CD4-positive, alpha-beta T cell treated with Interleukin-15 for 1 hour (primary cell): ENCODE measurements around the gene TTC39B.
"Not testable (repeated sequence)": the region's sequence is repeated elsewhere in the genome, so short reads cannot be mapped to it uniquely, and the experiment has no call there.

ENCODE experiments used
- DNase-seq: peaks from one replicate; pipeline ENCODE4 v3.0.0-alpha.2; 2020

Gene TTC39B

DNA sequence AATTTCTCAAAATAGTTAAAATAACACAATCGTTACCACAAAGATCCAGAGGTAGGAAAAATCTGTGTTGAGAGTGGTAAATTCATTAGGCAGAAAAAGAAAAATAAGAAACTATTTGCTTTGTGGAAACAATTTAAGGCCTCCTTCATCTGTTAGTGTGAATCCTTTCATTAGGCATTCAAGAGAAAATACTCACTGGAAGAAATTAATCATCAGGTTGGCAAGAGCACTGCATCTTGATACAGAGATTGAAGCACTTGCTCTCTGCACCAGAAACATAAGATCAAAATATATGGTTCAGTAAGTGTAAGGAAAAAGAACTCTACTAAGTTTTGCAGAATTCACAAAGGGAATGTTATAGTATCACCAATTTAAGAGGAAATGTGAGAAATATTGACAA lies 44.4 kb downstream of the TTC39B start:
- DNase-seq = no peak

DNA sequence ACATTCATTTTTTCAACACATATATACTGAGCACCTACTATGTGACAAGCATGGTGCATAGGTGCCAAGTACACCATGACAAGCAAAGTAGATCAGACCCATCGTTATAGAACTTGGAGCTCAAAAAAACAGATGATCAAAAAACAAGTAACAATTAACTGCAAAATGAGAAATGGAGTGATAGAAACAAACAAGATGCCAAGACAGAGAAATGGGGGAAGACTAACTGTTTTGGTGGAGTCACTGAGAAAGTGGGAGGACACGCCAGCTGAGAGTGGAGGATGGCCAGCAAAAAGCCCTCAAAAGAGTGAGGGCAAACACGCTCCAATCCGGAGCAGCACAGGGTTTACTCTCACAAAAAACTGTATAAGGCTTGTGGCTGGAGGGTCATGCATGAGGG lies 50.6 kb downstream of the TTC39B start:
- DNase-seq = no peak

DNA sequence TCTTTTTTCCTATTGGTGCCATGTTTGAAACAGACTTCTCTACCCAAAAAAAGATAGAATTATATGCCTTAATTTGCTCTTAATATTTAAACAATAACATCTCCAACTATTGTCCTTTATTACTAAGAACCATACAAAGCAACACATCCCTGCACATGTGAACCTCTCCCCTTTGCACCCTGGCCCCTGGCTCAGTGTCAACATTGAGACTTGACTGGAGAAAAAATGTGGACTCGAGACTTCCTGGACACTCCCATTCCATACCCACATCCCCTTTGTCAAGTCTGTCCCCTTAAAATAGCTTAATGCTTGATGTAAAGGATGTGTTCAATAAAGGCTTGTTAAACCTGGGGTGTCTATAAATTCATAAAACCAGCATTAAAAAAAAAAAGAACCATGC lies 53.2 kb downstream of the TTC39B start:
- DNase-seq = no peak

DNA sequence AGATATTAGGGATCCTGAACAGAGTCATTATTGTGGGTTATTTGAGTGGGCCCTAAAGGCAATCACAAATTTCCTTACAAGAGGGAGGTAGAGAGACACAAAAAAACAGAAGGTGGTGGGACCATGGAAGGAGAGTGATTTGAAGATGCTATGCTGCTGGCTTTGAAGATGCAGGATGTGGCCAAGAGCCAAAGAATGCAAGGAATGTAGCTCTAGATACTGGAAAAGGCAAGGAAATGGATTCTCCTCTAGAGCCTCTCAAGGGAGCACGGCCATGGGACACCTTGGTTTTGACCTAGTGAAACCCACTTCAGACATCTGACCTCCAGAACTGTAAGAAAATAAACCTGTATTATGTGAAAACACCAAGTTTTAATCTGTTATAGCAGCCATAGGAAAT lies 53.8 kb downstream of the TTC39B start:
- DNase-seq = no peak

DNA sequence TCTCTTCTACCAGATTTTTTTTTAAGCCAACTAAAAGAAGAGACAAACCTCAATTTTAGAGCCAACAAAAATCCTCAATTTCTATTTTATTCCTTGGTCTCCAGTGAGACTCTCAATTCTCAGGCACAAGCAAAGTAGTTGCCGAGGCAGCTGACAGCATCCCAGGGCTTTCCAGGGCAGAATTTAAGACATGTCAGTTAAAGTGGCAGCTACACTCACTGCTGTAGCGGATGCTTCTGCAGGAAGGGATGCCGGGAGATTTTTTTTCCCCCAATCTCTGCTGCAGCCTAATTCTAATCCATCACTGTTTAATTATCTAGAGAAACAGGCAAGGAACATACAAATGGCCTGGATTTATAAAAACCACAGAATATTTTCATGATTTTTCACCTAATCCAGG lies 57.0 kb downstream of the TTC39B start:
- DNase-seq = no peak

DNA sequence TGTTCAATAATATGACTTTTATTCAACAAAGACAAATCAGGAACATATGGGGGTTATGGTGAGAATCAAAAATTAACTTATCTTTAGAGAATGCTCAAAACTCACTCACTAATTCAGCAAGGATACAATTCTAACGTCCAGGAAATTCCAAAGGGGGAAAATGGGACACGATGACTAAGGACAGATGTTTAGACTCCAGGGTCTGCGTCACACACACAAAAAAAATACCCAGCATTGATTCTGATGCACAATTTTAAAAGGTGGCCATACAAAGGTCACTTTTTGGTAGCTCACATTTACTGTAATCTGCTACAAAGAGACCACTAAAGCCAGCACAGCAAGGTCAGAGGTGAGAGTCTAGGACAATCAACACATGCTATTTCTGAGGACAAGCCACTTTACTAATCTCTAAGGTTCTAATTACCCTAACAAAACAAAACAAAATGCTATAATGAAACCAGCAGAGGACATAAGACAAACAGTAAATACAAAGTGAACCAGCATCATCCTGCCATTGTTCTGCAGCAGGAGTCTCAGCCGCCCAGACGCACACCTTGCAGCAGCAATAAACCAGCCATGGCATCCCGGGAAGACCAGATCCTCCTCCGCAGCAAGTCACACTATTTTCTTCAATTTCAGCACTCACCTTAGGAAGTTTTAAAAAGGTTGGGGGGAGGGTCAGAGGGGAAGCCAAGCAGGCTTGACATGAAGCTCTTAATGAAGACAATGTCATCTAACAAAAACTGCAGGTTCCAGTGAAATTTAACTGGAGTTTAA lies 57.8 kb downstream of the TTC39B start:
- DNase-seq = no peak

DNA sequence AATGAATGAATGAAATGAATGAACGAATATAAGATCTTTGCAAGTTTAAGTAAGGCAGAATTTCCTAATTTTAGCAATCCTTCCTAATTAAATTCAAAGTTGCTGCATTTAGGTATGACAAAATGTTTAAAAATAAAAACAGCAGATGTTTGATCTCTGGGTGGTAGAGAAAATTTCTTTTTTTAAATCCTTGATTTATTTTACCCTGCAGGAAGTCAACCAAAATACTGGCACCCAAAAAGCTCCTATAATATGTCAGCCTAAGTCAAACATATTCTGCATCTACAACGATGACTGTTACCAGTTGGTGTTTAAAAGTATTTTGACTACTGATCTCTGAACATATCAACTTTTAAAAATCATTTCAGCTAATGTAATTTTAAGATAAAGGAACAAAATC lies 58.4 kb downstream of the TTC39B start:
- no peak for DNase-seq

DNA sequence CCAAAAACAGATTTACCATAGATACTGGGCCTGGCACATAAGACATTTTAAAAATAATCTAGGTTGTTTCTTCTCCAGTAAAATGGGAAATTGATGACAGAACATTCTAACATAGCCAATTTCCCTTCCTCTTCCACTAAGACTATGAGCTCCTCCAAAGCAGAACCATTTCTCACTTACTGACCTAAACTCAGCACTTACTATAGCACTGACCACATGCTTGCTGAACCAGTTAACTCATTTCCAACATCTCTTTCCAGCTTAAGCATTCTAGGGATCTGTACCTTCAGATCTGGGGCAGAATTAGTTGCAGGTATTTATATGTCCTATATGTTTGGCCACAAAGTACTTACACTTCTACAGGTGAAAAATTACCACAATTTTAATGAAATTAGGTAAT lies 58.9 kb downstream of the TTC39B start:
- DNase-seq = no peak

DNA sequence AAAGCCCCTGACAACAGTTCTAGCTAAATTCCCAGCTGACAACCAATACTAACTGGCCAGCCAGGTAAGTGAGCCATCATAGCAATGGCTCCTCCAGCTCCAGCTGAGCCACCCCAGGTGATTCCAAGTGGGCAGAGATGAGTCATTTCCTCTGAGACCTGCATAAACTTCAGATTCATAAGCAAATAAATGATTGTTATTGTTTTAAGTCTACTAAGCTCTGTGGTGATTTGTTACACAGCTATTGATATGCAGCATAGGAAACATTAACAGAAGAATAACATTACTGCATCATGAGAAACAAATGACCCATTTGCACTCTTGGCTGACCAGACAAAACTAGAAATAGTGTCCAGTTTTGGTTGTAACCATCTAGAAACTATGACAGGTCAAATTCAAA lies 60.3 kb downstream of the TTC39B start:
- DNase-seq = no peak

DNA sequence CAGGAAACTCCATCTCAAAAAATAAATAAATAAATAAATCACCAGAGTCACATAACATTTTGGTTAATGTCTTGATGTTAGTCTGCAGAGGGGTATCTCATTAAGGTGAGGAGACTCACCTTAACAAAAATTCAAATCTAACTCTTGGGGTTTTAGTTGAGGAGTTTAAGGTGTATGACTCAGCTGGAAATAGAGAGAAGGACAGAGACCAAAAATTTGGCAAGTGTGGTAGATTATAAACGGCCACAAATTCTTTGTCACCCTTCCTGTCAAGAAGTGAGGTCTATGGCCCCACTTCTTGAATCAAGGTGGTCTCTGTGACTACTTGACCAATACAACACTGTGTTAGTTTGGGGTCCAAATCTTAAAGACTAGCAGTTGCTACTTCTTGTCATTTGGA lies 60.8 kb downstream of the TTC39B start:
- no peak for DNase-seq

DNA sequence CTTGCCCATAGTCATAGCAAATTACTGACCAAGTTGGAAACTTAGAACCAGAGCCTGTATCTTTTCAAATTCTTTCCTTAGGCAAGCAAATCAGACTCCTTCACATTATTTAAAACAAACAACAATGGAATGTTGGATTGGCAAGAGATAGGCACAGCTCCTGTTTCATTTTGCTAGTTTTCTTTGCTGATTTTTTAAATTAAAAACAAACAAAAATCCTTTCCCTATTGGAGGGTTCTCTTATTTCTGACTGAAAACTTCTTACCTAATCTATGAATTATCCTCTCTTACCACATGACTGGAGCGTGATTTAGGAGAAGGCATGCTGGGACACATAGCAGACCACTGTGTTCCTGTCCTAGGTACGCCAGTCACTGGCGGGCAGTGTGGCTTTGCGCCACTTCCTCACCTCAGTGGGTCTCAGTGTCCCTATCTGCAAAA lies 63.0 kb downstream of the TTC39B start:
- DNase-seq = no peak

DNA sequence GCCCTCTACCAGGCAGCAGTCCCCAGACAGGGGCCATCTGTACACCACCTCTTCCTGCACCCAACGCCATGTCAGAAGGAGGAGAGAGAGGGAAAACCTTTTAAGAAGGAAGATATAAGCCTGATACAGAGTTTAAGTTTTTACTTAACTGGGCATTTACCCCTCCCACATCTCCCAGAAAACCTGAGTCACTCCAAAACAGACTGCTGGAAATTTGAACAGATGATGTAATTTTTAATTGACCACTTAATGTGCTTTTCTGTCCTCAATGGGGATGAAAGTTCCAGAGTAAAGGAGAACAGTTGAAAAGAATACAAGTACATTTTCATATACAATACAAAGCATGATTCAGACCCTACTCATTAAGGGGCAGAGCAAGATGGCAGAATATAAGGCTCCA lies 63.9 kb downstream of the TTC39B start:
- no peak for DNase-seq

DNA sequence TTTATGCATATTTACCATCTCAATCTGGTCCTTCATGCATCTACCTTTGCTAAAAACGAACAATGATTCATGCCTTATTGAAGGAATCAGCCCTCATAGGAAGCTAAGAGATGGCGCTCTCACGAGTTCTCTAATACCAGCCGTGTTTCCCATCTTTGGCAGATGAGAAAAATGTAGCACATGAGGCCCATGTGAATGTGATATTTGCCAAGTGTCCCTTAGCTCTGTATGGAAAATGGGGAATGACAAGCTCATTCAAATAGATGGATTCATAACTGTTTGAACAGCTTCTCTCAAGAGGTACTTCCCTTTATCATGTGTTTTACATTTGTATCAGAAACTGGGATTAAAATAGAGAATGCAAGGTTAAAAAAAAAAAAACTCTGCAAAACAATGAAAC lies 66.1 kb downstream of the TTC39B start:
- no peak for DNase-seq

DNA sequence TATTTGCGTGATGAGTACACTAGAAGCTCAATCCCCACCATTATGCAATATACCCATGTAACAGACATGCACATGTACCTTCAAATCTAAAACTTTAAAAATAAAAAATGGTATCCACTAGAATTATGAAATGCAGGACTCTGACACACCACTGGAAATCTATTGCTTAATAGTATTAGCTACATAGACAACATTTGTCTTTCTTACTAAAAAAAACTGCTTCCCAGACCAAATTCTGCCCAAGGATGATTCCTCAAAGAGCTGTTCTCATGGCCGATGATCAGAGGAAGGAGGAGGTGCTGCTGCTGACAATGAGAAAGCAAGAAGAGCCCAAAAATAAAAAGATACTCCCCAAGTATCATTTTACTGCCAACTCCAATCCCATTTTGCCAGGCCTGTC lies 67.2 kb downstream of the TTC39B start:
- no peak for DNase-seq

DNA sequence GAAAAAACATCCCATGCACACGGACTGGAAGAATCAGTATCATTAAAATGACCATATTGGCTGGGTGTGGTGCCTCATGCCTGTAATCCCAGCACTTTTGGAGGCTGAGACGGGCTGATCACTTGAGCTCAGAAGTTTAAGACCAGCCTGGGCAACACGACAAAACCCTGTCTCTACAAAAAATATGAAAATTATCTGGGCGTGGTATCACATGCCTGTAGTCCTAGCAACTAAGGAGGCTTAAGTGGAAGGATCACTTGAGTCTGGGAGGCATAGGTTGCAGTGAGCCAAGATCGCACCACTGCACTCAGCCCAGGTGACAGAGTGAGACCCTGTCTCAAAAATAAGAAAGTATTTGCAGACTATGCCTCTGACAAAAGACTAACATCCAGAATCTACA lies 68.4 kb downstream of the TTC39B start:
- no peak for DNase-seq

DNA sequence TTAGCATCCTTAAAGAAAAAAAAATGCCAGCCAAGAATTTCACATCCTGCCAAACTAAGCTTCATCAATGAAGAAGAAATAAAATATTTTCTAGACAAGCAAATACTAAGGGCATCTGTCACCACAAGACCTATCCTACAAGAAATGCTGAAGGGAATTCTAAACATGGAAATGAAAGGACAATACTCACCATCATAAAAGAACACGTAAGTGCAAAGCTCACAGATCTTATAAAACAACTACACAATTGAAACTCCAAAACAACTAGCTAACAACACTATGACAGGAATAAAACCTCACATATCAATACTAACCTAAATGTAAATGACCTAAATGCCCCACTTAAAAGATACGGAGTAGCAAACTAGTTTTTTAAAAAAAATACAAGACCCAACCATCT lies 71.4 kb downstream of the TTC39B start:
- DNase-seq = no peak

DNA sequence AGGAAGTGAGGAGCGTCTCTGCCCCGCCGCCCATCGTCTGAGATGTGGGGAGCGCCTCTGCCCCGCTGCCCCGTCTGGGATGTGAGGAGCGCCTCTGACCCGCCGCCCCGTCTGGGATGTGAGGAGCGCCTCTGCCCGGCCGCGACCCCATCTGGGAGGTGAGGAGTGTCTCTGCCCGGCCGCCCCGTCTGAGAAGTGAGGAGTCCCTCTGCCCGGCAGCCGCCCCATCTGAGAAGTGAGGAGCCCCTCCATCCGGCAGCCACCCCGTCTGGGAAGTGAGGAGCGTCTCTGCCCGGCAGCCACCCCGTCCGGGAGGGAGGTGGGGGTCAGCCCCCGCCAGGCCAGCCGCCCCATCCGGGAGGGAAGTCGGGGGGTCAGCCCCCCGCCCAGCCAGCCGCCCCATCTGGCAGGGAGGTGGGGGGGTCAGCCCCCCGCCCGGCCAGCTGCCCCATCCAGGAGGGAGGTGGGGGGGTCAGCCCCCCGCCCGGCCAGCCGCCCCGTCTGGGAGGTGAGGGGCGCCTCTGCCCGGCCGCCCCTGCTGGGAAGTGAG lies 73.0 kb downstream of the TTC39B start:
- not testable (repeated sequence) for DNase-seq

DNA sequence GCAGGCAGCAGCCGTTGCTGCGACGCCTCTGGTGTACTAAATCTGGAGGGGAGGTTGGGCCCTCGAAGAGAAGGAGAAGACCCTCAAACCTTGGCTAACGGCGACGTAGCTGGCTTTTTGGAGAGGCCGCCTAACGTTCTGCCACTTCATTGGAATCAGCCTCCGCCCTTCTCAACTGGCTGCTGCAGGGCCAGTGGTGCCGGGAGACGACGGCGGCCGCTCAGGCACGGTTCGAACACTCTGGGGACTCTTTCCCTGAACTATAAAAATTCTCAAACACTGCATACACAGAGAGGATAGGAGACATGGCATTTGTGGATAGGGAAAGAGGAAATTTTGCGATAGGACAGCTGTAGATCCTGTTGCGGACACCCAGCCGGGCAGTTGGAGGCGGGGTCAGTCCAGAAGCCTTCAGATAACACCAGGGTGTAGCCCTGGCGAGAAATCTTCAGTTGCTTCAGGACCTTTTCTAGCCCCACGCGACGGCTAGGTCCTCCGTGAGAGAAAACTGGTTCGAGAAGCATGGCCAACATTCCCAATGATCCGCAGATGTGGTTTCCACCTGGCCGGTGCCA lies 74.2 kb downstream of the TTC39B start:
- DNase-seq = not testable (repeated sequence)

DNA sequence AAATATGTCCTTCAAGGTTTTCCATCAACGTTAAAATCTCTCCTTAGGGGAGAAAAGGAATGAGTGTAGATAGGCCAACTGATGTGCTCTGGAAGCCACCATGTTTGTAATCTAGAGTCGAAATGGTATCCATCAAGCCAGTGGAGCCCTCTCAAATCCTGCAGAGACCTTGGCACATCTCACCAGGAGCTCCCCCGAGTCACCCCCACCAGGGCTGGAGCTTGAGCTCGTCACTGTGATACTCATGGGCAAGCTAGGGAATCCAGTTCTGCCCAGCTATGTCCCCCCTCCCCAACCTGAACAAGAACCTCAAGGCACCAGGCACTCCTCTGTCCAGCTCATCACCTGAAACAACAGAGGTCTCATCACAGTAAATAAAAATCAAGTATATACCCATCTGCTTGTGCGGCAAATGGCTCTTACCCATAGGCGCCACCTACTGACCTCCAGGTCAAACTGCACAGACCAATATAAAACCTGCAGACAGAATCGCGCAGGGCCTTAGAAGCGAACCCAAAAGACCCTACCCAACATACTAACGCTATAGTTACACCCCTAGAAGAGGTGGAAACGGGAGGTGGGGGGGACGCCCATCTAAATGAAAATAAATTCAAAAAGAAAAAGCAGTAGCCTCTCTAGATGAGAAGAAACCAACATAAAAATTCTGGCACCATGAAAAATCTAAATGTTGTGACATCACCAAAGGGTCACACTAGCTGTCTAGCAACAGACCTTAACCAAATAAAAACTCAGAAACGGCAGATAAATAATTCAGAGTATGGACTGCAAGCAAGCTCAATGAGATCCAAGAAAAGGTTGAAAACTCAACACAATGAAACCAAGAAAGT lies 75.0 kb downstream of the TTC39B start:
- DNase-seq = no peak

DNA sequence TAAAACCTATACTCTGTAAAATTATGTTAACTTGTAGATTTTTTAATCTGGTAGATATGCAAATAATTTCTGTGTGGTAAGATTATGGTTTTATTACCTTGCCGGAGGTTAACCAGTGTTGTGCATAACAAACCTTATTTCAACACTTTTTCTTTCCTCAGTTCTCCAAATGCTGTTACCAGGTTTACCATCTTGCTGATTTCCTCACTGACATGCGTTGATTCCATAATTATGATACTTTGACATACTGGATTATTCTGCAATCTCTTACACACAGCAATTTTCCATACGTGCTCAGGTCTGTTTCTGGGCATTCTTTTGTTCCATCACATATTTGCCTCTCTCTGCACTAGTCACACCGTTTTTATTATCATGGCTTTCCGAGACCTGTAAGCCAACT lies 77.6 kb downstream of the TTC39B start:
- no peak for DNase-seq

DNA sequence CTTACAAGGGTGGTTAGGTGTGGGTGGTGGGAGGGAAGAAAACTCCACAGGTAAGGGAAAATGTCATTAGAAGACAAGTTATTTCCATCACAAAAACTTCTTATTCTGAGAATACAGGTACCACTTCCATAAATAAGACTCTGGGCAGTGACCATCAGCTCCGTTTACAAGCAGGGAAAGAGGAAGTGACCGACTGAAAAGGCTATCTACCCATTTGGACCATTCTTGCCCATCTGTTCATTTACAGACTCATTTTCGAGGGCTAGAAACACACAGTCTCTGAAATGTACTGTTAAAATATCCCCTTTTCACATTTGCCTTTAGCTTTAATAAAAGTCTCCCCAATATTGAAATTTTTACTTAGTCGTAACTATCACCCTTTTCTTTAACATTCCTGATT lies 79.5 kb downstream of the TTC39B start:
- no peak for DNase-seq

DNA sequence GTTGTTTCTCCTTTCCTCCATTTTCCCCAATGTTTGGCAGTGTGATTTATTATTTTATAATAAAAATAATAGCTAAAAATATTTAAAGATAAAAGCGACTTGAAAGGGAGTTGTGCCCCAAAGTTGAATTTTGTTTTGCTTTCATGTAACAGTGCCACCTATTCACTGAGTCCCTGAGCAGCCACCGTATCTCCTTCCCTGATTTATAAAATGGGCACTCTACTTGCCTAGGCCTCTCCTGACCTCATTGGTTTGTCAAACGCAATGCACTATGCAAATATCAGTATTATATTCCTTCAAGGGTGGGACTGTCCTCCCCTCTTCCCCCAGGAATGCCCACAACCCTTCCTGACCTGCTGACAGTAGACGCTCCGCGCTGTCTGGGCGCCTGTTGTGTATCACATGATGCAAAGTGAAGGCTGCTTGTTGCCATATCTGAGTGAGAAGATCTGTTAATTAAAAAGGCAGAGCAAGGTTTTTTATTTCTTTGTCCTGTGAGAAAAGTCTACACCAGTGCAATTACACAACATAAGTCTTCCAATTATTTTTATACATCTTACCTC lies 81.4 kb downstream of the TTC39B start:
- no peak for DNase-seq

DNA sequence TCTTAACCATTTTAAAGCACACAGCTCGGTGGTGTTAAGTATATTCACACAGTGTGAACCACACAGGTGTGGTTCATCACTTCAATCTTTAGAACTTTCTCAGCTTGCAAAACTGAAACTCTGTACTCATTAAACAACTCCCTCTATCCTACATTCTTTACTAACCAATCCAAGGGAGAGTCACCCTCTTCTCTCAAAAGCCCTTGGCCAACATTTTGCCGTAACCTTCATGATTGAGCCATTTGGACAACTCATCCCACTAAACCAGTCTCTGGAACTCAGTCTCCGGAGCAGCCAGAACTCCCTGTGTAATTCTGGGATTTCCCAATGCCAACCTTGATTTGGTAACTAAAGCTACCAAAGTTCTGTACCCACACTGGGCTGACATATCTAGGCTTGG lies 84.7 kb downstream of the TTC39B start:
- no peak for DNase-seq
